ENCODE measurements around the gene PSORS1C2. TPM values are rescaled to one million over a fixed set of nuclear protein-coding genes. Genes with fewer than 3 reads are reported as not detected.

The PSORS1C2 gene
- total and polyA plus RNA-seq, 2 donors (not counting 1 experiment from before 2014, with no cell fraction given): not detected

GRCh38 chr6:31130751-31131150, 8.1 kb downstream of the PSORS1C2 start:
- POLR2A ChIA-PET: no interaction called here
- intact Hi-C loops (cut with micrococcal nuclease): no loop called here
- ATAC-seq (ENCODE audit: low read depth) (no peak), DNase-seq (no peak)
- 100% methylated on average over 2 of the region's 3 CpGs for WGBS (ENCODE audit: insufficient coverage)
- H2AFZ ChIP-seq (ENCODE audit: insufficient read depth, low read depth, low read length, poor library complexity, severe bottlenecking): no peak overlapping the region
- CTCF ChIA-PET: interaction anchor here (0.7 to 10.4 kb wide), 8 partner anchors 9 to 250 kb away, joined by 3 to 133 read pairs (median 5); no protein-coding TSS in a partner anchor
- H3K4me1 Mint-ChIP-seq: peaks cover 4% of the 10 kb centered on the region
- no peak overlapping the region for H3K4me3 ChIP-seq (ENCODE audit: control extremely low read depth in 1 of 5, extremely low read depth in 1 of 5, insufficient read depth in 1 of 5, low read depth in 2 of 5, low read length in 4 of 5)
- H3K27me3 ChIP-seq (replicated peaks in 1 of 4; ENCODE audit: control extremely low read depth in 1 of 4, control insufficient read depth in 3 of 4, insufficient read depth in 4 of 4, low read length in 3 of 4): peaks cover 0 to 7% (median 0%) of the 10 kb centered on the region in 4 experiments
- no peak overlapping the region for H3K27ac ChIP-seq (ENCODE audit: low read length in 2 of 2)
- H3K9me3 Mint-ChIP-seq (ENCODE audit: insufficient read depth): no peaks in the 10 kb centered on the region
- H3K9me3 ChIP-seq (ENCODE audit: control extremely low read depth in 1 of 3, control insufficient read depth in 2 of 3, insufficient read depth in 1 of 3, low read length in 2 of 3): no peaks in the 10 kb centered on the region
- H4K20me1 ChIP-seq (ENCODE audit: control insufficient read depth, insufficient read depth, low read length, poor library complexity, severe bottlenecking): no peaks in the 10 kb centered on the region
- H3K36me3 ChIP-seq (replicated peaks in 1 of 2; ENCODE audit: control extremely low read depth in 1 of 2, control insufficient read depth in 1 of 2, extremely low read depth in 1 of 2, insufficient read depth in 2 of 2, low read length in 1 of 2): no peaks in the 10 kb centered on the region
- H3K27ac Mint-ChIP-seq: no peak overlapping the region
- H3K79me2 ChIP-seq (ENCODE audit: control insufficient read depth, insufficient read depth, low read length): no peaks in the 10 kb centered on the region
- H3K4me2 ChIP-seq (replicated peaks; ENCODE audit: low read depth, low read length, poor library complexity, severe bottlenecking): no peak overlapping the region
- no peak overlapping the region for H3K9ac ChIP-seq (ENCODE audit: low read length)
- no peak overlapping the region for H3K4me3 Mint-ChIP-seq
- TF ChIP-seq CTCF (IDR thresholded peaks at IDR 0.05) (no peak), EZH2 (IDR thresholded peaks at IDR 0.05; ENCODE audit: borderline replicate concordance, insufficient read depth, low read depth, low read length, poor library complexity, severe bottlenecking) (no peak)
- peaks cover 19% of the 10 kb centered on the region for H3K27me3 Mint-ChIP-seq
- H3K4me1 ChIP-seq (ENCODE audit: control insufficient read depth in 2 of 2, insufficient read depth in 2 of 2, low read length in 2 of 2): peaks cover 0 to 3% of the 10 kb centered on the region in 2 donors

GRCh38 chr6:31129130-31129529, 9.7 kb downstream of the PSORS1C2 start:
- DNase-seq (no peak), ATAC-seq (ENCODE audit: low read depth) (no peak)
- H3K79me2 ChIP-seq (ENCODE audit: control insufficient read depth, insufficient read depth, low read length): no peaks in the 10 kb centered on the region
- Mint-ChIP-seq H3K9me3 (ENCODE audit: insufficient read depth) (no peaks in the 10 kb centered on the region), H3K27me3 (peaks cover 19% of the 10 kb centered on the region), H3K4me1 (peaks cover 4% of the 10 kb centered on the region), H3K27ac (no peak overlapping the region), H3K4me3 (no peak overlapping the region)
- H3K27me3 ChIP-seq (replicated peaks in 1 of 4; ENCODE audit: control extremely low read depth in 1 of 4, control insufficient read depth in 3 of 4, insufficient read depth in 4 of 4, low read length in 3 of 4): peaks cover 0 to 7% (median 0%) of the 10 kb centered on the region in 4 experiments
- H2AFZ ChIP-seq (ENCODE audit: insufficient read depth, low read depth, low read length, poor library complexity, severe bottlenecking): no peak overlapping the region
- no peak overlapping the region for H3K27ac ChIP-seq (ENCODE audit: low read length in 2 of 2)
- H3K9me3 ChIP-seq (ENCODE audit: control extremely low read depth in 1 of 3, control insufficient read depth in 2 of 3, insufficient read depth in 1 of 3, low read length in 2 of 3): no peaks in the 10 kb centered on the region
- peaks cover 0 to 3% of the 10 kb centered on the region in 2 donors for H3K4me1 ChIP-seq (ENCODE audit: control insufficient read depth in 2 of 2, insufficient read depth in 2 of 2, low read length in 2 of 2)
- H3K4me2 ChIP-seq (replicated peaks; ENCODE audit: low read depth, low read length, poor library complexity, severe bottlenecking): no peak overlapping the region
- POLR2A ChIA-PET: interaction anchor here (1.3 kb wide), 1 partner anchor 8 kb away, joined by 3 read pairs; no protein-coding TSS in a partner anchor
- H3K36me3 ChIP-seq (replicated peaks in 1 of 2; ENCODE audit: control extremely low read depth in 1 of 2, control insufficient read depth in 1 of 2, extremely low read depth in 1 of 2, insufficient read depth in 2 of 2, low read length in 1 of 2): no peaks in the 10 kb centered on the region
- intact Hi-C loops (cut with micrococcal nuclease): no loop called here
- no peak overlapping the region for H3K9ac ChIP-seq (ENCODE audit: low read length)
- no peak overlapping the region for H3K4me3 ChIP-seq (ENCODE audit: control extremely low read depth in 1 of 5, extremely low read depth in 1 of 5, insufficient read depth in 1 of 5, low read depth in 2 of 5, low read length in 4 of 5)
- WGBS (ENCODE audit: insufficient coverage): 100% methylated on average over 2 of the region's 4 CpGs
- H4K20me1 ChIP-seq (ENCODE audit: control insufficient read depth, insufficient read depth, low read length, poor library complexity, severe bottlenecking): no peaks in the 10 kb centered on the region
- TF ChIP-seq CTCF (IDR thresholded peaks at IDR 0.05) (no peak), EZH2 (IDR thresholded peaks at IDR 0.05; ENCODE audit: borderline replicate concordance, insufficient read depth, low read depth, low read length, poor library complexity, severe bottlenecking) (no peak)
- CTCF ChIA-PET: interaction anchor here (0.6 to 4.0 kb wide), 12 partner anchors 8 to 307 kb away, joined by 3 to 26 read pairs (median 4); no protein-coding TSS in a partner anchor
